ENCODE measurements around the gene RNF17.
"Not testable (repeated sequence)": the region's sequence is repeated elsewhere in the genome, so short reads cannot be mapped to it uniquely, and the experiment has no call there.

Gene RNF17

GRCh38 chr13:24745516-24745860 is 18.5 kb upstream of the RNF17 start:
- no peak for DNase-seq (ENCODE audit: low read depth, low spot score)

DNA sequence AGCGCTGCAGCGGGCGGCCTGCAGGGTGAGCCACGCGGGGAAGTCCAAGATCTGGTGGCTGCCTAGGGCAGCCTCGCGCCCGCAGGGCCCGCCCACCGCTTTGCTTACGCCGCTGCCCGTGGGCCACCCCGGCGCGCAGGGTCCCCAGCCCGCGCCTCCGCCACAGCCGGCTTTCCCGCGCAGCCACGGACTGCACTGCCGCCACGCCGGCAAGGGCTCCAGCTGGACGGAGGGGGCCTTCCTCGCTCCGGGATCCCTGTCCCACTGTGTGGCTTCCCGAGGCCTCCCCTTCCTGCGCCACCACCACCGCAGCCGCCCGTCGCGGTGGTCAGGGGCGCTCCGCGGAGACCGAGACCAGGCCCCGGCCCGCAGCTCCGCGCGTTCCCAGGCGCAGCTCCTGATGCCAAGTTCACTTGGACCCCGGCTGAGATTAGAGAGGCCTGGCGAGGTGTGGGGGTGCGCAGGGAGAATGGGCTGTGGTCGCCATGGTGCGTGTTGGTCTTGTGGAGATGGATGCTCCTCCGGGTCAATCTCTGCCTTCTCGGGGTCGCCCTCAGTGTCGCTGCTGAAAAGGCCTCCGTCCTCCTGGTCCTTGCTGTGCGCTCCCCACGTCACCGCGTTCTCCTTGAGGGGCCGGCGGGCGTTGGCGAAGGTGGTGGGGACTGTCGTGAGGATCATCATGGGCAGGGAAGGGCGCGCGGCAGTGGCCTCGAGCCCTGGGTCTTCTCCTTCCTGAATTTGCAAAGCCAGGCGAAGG is 17.9 kb upstream of the RNF17 start:
- DNase-seq (ENCODE audit: low read depth, low spot score): peak; percentile 29

GRCh38 chr13:24746618-24747247 is 17.2 kb upstream of the RNF17 start:
- DNase-seq (ENCODE audit: low read depth, low spot score): peak; percentile 47

- DNase-seq (ENCODE audit: low read depth, low spot score): peak; percentile 42
Measured at GRCh38 chr13:24747248-24748060, 16.5 kb upstream of the RNF17 start.

DNA sequence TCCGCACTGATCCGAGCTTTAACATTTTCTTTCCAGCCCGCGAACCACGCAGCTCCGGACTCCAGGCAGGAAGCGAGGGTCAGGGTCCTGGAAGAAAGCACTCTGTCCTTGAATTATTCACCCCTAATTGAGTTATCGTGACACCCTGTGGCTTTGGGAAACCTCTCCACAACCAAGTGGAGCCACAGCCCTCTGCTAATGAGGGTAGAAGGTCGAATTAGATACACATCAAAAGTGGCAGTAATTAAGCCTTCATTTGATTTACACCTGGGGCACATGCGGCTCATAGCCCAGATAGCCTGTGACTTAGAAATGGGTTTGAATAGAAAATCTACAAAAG is 15.9 kb upstream of the RNF17 start:
- DNase-seq (ENCODE audit: low read depth, low spot score): no peak

GRCh38 chr13:24759197-24759596 is 4.8 kb upstream of the RNF17 start:
- DNase-seq (ENCODE audit: low read depth, low spot score): no peak

- DNase-seq (ENCODE audit: low read depth, low spot score): no peak
Measured at GRCh38 chr13:24764276-24764630, 284 bp downstream of the RNF17 start.

GRCh38 chr13:24777171-24777570 is 13.2 kb downstream of the RNF17 start:
- no peak for DNase-seq (ENCODE audit: low read depth, low spot score)

DNA sequence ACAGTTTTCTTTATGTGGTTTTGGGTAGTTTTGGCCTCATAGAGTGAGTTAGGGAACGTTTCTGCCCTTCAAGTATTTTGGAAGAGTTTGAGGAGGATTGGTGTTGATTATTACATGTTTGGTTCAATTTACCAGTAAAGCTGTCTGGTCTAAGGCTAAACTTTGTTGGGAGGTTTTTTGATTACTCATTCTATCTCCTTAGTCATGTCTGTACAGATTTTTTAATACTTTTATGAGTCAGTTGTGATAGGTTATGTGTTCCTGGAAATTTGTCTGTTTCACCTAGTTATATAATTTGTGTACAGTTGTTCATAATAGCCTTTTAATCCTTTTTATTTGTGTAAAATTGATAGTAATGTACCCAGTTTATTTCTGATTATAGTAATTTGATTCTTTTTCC is 20.4 kb downstream of the RNF17 start:
- DNase-seq (ENCODE audit: low read depth, low spot score): no peak

DNA sequence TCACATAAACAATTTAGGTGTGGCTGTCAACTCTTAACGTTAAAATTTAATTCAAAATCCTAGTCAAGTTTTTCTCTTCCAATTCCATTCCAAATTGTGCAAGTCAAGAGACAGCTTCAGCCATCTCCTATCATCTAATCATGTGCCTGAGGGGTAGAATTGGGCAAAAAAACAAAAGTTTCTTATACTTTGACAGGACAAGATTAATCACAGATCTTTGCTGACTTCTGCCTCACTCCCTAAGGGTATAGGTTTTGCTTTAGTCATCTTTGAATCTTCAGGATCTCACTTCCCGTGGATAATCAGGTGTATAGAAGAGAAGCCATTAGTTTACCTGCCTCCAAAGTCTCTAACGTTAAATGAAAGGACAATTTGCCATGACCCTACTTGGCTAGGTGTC is 24.6 kb downstream of the RNF17 start:
- DNase-seq (ENCODE audit: low read depth, low spot score): no peak

GRCh38 chr13:24802074-24802473 is 38.1 kb downstream of the RNF17 start:
- no peak for DNase-seq (ENCODE audit: low read depth, low spot score)

DNA sequence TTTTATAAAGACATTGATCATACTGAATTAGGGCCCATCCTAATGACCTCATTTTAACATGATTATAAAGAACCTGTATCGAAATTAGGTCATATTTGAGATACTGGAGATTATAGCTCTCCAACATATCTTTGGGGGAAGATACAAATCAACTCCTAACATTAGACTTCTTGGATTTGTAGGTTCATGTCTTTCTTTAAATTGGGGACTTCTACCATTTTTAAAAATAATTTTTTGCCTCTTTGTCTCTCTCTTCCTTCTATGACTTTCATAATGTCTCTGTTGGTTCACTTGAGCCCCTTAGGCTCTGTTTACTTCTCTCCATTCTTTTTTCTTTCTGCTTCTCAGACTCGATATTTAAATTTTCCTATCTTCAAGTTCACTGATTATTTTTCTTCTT is 57.2 kb downstream of the RNF17 start:
- no peak for DNase-seq (ENCODE audit: low read depth, low spot score)

DNA sequence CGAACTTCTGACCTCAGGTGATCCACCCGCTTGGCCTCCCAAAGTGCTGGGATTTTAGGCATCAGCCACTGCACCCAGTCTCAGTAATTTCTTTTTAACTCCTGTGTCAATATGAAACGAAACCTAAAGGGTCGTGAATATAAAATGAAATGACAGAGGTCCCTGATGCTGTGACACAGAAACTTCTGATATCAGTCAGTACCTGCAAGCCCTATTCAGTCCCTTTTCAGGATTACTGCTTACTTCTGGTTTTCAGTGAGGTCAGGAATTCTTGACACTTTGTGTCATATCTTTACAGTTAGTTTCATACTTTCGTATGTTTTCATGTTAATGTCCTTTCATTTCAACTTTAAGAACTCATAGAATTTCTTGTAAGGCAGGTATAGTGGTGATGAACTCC is 58.7 kb downstream of the RNF17 start:
- DNase-seq (ENCODE audit: low read depth, low spot score): no peak

DNA sequence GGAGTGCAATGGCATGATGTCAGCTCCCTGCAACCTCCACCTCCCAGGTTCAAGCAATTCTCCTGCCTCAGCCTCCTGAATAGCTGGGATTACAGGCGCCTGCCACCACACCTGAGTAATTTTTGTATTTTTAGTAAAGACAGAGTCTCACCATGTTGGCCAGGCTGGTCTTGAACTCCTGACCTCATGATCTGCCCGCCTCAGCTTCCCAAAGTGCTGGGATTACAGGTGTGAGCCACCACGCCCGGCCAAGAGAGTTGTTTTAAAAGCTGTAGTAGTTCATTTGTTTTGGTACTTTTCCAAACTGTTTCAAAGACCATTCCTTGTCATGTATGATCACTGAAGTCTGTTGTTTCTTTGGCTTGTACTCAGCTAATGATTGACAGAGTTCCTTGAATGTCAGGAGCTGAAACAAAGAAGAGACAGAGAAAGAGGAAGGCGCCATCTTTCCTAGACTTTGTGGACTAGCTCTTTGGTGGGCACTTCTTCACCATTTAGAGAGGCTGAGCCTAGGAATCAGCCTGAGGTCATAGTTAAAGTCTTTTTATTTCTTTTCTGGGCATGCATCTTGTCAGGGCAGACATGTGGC is 59.2 kb downstream of the RNF17 start:
- DNase-seq (ENCODE audit: low read depth, low spot score): not testable (repeated sequence)

DNA sequence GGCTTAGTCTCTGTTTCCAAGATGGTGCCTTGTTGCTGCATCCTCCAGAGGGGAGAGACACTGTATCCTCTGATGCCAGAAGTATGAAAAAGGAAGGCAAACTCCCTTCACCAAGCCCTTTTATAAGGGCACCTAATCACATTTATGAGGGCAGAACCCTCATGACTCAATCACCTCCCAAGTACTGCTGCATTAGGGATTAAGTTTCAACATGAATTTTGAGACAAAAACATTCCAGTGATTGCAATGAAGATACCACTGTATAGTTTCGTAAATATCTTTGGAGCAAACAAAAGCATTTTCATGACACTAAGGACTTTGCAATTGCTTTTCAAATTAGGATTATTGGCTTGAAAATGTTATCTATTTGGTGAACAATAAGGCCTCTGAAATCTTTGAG is 63.8 kb downstream of the RNF17 start:
- no peak for DNase-seq (ENCODE audit: low read depth, low spot score)

DNA sequence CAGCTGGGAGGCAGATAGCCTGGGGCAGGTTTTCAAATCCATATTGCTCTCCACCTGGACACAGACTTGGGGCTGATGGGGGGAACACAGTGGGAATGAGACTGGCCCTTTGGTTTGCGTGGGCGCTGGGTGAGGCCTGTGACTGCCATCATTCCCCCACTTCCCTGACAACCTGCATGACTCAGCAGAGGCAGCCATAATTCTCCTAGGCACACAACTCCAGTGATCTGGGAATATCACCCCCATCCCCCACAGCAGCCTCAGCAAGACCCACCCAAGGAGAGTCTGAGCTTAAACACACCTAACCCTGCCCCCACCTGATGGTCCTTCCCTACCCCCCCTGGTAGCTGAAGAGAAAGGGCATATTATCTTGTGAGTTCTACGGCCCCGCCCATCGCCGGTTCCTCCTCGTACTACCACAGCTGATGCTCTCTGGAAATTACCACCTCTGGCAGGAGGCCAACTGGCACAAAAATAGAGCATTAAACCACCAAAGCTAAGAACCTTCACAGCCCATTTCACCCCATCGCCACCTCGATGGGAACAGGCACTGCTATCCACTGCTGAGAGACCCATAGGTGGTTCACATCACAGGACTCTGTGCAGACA is 71.0 kb downstream of the RNF17 start:
- DNase-seq (ENCODE audit: low read depth, low spot score): no peak

DNA sequence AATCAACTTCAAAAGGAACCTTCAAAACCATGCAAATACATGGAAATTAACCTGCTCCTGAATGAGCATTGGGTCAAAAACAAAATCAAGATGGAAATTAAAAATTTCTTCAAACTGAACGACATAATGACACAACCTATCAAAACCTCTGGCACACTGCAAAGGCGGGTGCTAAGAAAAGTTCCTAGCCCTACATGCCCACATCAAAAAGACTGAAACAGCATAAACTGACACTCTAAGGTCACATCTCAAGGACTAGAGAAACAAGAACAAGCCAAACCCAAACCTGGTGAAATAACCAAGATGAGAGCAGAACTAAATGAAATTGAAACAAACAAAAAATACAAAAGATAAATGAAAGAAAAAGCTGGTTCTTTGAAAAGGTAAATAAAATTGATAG is 73.6 kb downstream of the RNF17 start:
- not testable (repeated sequence) for DNase-seq (ENCODE audit: low read depth, low spot score)

- DNase-seq (ENCODE audit: low read depth, low spot score): no peak
Measured at GRCh38 chr13:24842549-24843274, 78.7 kb downstream of the RNF17 start.

DNA sequence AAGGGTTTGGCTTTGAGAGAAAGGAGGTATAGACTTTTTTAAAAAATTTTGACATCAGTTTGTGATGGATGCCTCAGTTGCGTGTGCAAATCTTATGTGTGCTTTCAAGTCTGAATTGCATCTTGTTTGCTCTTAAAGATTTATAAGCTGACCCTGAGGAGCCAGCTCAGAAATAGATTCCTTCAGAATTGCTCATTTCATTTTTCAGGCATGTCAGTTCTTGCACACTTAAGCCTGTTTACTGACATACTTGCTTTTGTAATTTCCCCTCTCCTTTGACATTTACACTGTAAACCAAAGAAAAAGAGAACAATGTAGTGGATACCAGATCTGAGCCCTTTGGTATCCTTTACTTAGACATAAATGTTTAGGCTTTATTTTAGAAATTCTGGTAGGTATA is 87.6 kb downstream of the RNF17 start:
- no peak for DNase-seq (ENCODE audit: low read depth, low spot score)

GRCh38 chr13:24854311-24854710 is 90.3 kb downstream of the RNF17 start:
- no peak for DNase-seq (ENCODE audit: low read depth, low spot score)

DNA sequence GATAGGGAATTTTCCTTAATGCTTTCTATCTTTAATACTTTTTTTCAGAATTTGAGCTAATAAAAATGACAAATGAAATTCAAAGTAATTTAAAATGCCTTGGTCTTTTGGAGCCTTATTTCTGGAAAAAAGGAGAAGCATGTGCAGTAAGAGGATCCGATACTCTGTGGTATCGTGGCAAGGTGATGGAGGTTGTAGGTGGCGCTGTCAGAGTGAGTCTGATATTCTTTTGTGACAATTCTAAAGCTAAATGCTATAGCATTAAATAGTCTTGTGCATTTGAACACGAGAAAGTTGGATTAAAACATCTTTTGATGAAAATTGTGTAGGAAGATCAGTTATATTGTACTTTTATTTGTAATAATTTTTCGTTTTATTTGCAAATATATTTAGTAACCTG is 95.0 kb downstream of the RNF17 start:
- DNase-seq (ENCODE audit: low read depth, low spot score): no peak

GRCh38 chr13:24860770-24861169 is 96.8 kb downstream of the RNF17 start:
- no peak for DNase-seq (ENCODE audit: low read depth, low spot score)

Measured in astrocyte of the hippocampus (primary cell).